GM12878 (cell line): ENCODE results near the gene TUBA4B. TPM values are rescaled to one million over a fixed set of nuclear protein-coding genes. Genes with fewer than 3 reads are reported as not detected.

ENCODE experiments used
- ASH2L ChIP-seq: fragments of 300-600, 200-600 bp; sonication (generic); IDR thresholded peaks from 2 replicates; pipeline ENCODE4 v1.6.1; 2017; ENCODE audit warnings: low read depth, mild to moderate bottlenecking, borderline replicate concordance
- CEBPB ChIP-seq, 2 experiments: fragments of 150-350 bp in 1 of 2; IDR thresholded peaks; 2 replicates each; pipeline ENCODE4 v1.6.1; 2012 to 2014; ENCODE audit warnings: low read depth in 2 of 2, low read length in 2 of 2, borderline replicate concordance in 1 of 2, inconsistent platforms in 1 of 2
- CHD2 ChIP-seq: IDR thresholded peaks from 2 replicates; pipeline ENCODE4 v1.6.1; 2011; ENCODE audit warnings: low read depth, low read length, improper control_type of control experiment, borderline replicate concordance
- ETV6 ChIP-seq, 2 experiments: fragments of 450-650 bp in 1 of 2; IDR thresholded peaks in 1 of 2; conservative IDR thresholded peaks in 1 of 2; 2 replicates each; pipeline ENCODE4 v1.6.1; 2014; ENCODE audit warnings: antibody characterized with exemption in 1 of 2, borderline replicate concordance in 1 of 2, low read depth in 1 of 2, mild to moderate bottlenecking in 1 of 2, moderate library complexity in 1 of 2
- EZH2 ChIP-seq: IDR thresholded peaks from 2 replicates; pipeline ENCODE4 v1.6.1; 2012; ENCODE audit warnings: low read depth, mild to moderate bottlenecking, control low read depth, inconsistent platforms, low read length, borderline replicate concordance; ENCODE audit not compliant: control insufficient read depth
- FOXM1 ChIP-seq: IDR thresholded peaks from 2 replicates; pipeline ENCODE4 v1.6.1; 2012; ENCODE audit warnings: low read depth, mild to moderate bottlenecking, inconsistent platforms, low read length, moderate library complexity
- GABPA ChIP-seq: IDR thresholded peaks from 2 replicates; pipeline ENCODE4 v1.6.1; 2014; ENCODE audit warnings: antibody characterized with exemption, low read depth, mild to moderate bottlenecking, inconsistent platforms
- JUNB ChIP-seq: IDR thresholded peaks from 2 replicates; pipeline ENCODE4 v1.6.1; 2016; ENCODE audit warnings: antibody characterized with exemption, mild to moderate bottlenecking
- KDM1A ChIP-seq: fragments of 200-600 bp; sonication (generic); IDR thresholded peaks from 2 replicates; pipeline ENCODE4 v1.6.1; 2016; ENCODE audit warnings: borderline replicate concordance
- MXI1 ChIP-seq: fragments of 150-350 bp; IDR thresholded peaks from 2 replicates; pipeline ENCODE4 v1.6.1; 2011; ENCODE audit warnings: low read depth, mild to moderate bottlenecking, inconsistent platforms, low read length, improper control_type of control experiment
- MYC ChIP-seq: IDR thresholded peaks from 2 replicates; pipeline ENCODE4 v1.6.1; 2011; ENCODE audit warnings: mild to moderate bottlenecking, low read length, moderate library complexity, inconsistent platforms; ENCODE audit not compliant: insufficient read depth, insufficient replicate concordance, insufficient read length, severe bottlenecking
- PAX8 ChIP-seq: fragments of 450-650 bp; IDR thresholded peaks from 2 replicates; pipeline ENCODE4 v1.6.1; 2017; ENCODE audit warnings: mild to moderate bottlenecking, moderate library complexity
- SIN3A ChIP-seq: IDR thresholded peaks from 2 replicates; pipeline ENCODE4 v1.6.1; 2012; ENCODE audit warnings: low read depth, low read length, improper control_type of control experiment
- SUPT20H ChIP-seq: IDR thresholded peaks from 2 replicates; pipeline ENCODE4 v1.6.1; 2011; ENCODE audit warnings: low read depth, mild to moderate bottlenecking, low read length, moderate library complexity, borderline replicate concordance; ENCODE audit not compliant: control insufficient read depth
- polyA plus RNA-seq, 11 experiments: library from polyadenylated mRNA; depleted of rRNA in 4 of 11; unstranded in 6 of 11; stranded (reverse) in 5 of 11; fragments of >200 nt; fragmentation: Nextera tagmentation in 4 of 11; fragmentation: Illumina TruSeq in 1 of 11; extraction: Ambion mirVana in 4 of 11; extraction: Trizol in 1 of 11; gene quantifications; 1 replicate in 1 of 11; 2 replicates in 10 of 11; pipeline versions ENCODE4 v1.2.1 to v1.2.3, GENCODE V29; 2011 to 2016; ENCODE audit warnings: inconsistent platforms in 2 of 11, missing spikeins in 2 of 11, low read depth in 1 of 11
- total RNA-seq, 4 experiments: library from RNA; depleted of rRNA in 3 of 4; stranded (reverse); fragments of >200 nt in 3 of 4; fragmentation: Illumina TruSeq in 1 of 4; extraction: Trizol in 1 of 4; gene quantifications; 2 replicates each; pipeline versions ENCODE4 v1.2.1 to v1.2.3, GENCODE V29; 2013 to 2021
- TF ChIP-seq, protein P1 (sequence below): fragments of 450-650 bp; IDR thresholded peaks from 2 replicates; pipeline ENCODE4 v1.6.1; 2017; ENCODE audit warnings: borderline replicate concordance
- TF ChIP-seq, protein P2 (sequence below): fragments of 450-650 bp; conservative IDR thresholded peaks from 2 replicates; pipeline ENCODE4 v1.6.1; 2017; ENCODE audit warnings: mild to moderate bottlenecking, moderate library complexity
- TF ChIP-seq, protein P3 (sequence below): fragments of 450-650 bp; IDR thresholded peaks from 2 replicates; pipeline ENCODE4 v1.6.1; 2016; ENCODE audit warnings: mild to moderate bottlenecking
- TF ChIP-seq, protein P4 (sequence below): IDR thresholded peaks from 2 replicates; pipeline ENCODE4 v1.6.1; 2012; ENCODE audit warnings: improper control_type of control experiment, low read depth, low read length; ENCODE audit not compliant: insufficient replicate concordance

The TUBA4B gene
- total and polyA plus RNA-seq, 10 of the 15 experiments (the other 5 are each of a cell fraction or from before 2014, with no cell fraction given) = 0.07 TPM; not detected in 9

DNA sequence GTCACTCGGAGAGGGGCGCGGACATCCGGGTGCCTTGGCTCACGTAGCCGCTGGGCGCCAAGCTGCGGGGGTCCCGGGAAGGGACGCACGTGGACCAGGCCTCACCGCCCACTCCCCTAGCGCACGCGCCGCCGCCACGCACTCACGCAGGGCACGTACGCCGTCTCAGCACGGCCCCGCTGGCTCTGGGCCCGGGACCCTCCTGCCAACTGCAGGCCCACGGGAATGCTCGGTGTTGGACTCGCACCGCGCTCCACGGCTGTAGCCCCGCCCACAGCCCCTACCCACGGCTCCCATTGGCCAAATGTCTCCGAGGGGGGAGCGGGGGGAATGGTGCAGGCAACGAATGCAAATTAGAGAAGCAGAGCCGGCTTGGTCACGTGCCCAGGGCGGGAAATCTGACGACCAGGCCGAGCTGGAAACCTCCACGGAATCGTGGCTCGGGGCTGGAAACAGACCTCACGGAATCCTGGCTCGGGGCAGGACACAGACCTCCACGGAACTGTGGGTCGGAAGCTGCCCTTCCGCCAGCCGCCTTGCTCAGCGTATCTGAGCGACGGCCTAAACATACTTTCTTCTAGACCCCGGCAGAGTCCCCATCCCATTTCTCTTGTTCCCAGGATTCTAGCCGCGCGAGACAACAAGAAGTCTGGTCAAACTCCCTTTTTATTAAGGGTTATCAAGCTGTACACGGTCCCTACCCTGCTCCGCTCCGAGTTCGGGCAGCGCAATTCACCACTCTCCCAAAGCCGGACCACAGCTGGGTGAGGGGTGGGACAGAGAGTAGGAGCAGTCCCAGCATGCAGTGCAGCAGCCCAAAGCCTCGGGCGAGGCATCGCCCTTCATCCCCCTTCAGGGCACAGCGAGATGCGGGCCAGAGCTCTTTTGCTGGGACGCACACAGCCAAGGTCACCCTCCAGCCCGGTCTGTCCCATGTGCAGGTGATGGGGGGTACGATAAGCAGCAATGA is 34.0 kb upstream of the TUBA4B start, which contains the start of gene ABCB6 (continued):
- TF ChIP-seq CHD2 = 0 out of 2 replicates have a peak, but pooled peaks have one; percentile 38
- TF ChIP-seq EZH2 = no peak
- TF ChIP-seq, protein P1, sequence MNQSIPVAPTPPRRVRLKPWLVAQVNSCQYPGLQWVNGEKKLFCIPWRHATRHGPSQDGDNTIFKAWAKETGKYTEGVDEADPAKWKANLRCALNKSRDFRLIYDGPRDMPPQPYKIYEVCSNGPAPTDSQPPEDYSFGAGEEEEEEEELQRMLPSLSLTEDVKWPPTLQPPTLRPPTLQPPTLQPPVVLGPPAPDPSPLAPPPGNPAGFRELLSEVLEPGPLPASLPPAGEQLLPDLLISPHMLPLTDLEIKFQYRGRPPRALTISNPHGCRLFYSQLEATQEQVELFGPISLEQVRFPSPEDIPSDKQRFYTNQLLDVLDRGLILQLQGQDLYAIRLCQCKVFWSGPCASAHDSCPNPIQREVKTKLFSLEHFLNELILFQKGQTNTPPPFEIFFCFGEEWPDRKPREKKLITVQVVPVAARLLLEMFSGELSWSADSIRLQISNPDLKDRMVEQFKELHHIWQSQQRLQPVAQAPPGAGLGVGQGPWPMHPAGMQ = no peak
- TF ChIP-seq, protein P2, sequence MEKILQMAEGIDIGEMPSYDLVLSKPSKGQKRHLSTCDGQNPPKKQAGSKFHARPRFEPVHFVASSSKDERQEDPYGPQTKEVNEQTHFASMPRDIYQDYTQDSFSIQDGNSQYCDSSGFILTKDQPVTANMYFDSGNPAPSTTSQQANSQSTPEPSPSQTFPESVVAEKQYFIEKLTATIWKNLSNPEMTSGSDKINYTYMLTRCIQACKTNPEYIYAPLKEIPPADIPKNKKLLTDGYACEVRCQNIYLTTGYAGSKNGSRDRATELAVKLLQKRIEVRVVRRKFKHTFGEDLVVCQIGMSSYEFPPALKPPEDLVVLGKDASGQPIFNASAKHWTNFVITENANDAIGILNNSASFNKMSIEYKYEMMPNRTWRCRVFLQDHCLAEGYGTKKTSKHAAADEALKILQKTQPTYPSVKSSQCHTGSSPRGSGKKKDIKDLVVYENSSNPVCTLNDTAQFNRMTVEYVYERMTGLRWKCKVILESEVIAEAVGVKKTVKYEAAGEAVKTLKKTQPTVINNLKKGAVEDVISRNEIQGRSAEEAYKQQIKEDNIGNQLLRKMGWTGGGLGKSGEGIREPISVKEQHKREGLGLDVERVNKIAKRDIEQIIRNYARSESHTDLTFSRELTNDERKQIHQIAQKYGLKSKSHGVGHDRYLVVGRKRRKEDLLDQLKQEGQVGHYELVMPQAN = peak; percentile 23; the same call in 1 of the 2 replicates
- no peak for TF ChIP-seq PAX8
- peak; percentile 57 for TF ChIP-seq MXI1
- no peak for TF ChIP-seq ETV6 (conservative IDR thresholded peaks at IDR 0.05 in 1 of 2, IDR thresholded peaks at IDR 0.05 in 1 of 2; ENCODE audit: borderline replicate concordance in 1 of 2, low read depth in 1 of 2)
- peak; percentile 92 for TF ChIP-seq MYC
- TF ChIP-seq, protein P3, sequence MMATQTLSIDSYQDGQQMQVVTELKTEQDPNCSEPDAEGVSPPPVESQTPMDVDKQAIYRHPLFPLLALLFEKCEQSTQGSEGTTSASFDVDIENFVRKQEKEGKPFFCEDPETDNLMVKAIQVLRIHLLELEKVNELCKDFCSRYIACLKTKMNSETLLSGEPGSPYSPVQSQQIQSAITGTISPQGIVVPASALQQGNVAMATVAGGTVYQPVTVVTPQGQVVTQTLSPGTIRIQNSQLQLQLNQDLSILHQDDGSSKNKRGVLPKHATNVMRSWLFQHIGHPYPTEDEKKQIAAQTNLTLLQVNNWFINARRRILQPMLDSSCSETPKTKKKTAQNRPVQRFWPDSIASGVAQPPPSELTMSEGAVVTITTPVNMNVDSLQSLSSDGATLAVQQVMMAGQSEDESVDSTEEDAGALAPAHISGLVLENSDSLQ = no peak
- no peak; the same call in 1 of the 2 replicates for TF ChIP-seq SIN3A
- TF ChIP-seq FOXM1 = no peak
- TF ChIP-seq KDM1A = no peak
- no peak for TF ChIP-seq CEBPB (IDR thresholded peaks at IDR 0.05; ENCODE audit: borderline replicate concordance in 1 of 2, low read depth in 2 of 2, low read length in 2 of 2)
- TF ChIP-seq, protein P4, sequence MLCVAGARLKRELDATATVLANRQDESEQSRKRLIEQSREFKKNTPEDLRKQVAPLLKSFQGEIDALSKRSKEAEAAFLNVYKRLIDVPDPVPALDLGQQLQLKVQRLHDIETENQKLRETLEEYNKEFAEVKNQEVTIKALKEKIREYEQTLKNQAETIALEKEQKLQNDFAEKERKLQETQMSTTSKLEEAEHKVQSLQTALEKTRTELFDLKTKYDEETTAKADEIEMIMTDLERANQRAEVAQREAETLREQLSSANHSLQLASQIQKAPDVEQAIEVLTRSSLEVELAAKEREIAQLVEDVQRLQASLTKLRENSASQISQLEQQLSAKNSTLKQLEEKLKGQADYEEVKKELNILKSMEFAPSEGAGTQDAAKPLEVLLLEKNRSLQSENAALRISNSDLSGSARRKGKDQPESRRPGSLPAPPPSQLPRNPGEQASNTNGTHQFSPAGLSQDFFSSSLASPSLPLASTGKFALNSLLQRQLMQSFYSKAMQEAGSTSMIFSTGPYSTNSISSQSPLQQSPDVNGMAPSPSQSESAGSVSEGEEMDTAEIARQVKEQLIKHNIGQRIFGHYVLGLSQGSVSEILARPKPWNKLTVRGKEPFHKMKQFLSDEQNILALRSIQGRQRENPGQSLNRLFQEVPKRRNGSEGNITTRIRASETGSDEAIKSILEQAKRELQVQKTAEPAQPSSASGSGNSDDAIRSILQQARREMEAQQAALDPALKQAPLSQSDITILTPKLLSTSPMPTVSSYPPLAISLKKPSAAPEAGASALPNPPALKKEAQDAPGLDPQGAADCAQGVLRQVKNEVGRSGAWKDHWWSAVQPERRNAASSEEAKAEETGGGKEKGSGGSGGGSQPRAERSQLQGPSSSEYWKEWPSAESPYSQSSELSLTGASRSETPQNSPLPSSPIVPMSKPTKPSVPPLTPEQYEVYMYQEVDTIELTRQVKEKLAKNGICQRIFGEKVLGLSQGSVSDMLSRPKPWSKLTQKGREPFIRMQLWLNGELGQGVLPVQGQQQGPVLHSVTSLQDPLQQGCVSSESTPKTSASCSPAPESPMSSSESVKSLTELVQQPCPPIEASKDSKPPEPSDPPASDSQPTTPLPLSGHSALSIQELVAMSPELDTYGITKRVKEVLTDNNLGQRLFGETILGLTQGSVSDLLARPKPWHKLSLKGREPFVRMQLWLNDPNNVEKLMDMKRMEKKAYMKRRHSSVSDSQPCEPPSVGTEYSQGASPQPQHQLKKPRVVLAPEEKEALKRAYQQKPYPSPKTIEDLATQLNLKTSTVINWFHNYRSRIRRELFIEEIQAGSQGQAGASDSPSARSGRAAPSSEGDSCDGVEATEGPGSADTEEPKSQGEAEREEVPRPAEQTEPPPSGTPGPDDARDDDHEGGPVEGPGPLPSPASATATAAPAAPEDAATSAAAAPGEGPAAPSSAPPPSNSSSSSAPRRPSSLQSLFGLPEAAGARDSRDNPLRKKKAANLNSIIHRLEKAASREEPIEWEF = no peak
- no peak for TF ChIP-seq JUNB
- TF ChIP-seq SUPT20H = no peak
- TF ChIP-seq GABPA = no peak
- no peak for TF ChIP-seq ASH2L
